HCT116 (cell line): ENCODE data around the gene PAK1.
A peak's percentile ranks its signal among the peaks of the same experiment; 100 is the strongest.

ENCODE experiments used
- CTCF ChIP-seq, 3 experiments: fragments of 200-600 bp in 1 of 3; sonication (generic) in 1 of 3; IDR thresholded peaks in 2 of 3; conservative IDR thresholded peaks in 1 of 3; 2 replicates each; pipeline ENCODE4 v1.5.1; 2012 to 2017; ENCODE audit warnings: low read depth in 2 of 3, low read length in 2 of 3, antibody characterized with exemption in 1 of 3, borderline replicate concordance in 1 of 3, control low read depth in 1 of 3, mild to moderate bottlenecking in 1 of 3, mixed read lengths in 1 of 3, mixed run types in 1 of 3, moderate library complexity in 1 of 3; ENCODE audit not compliant: insufficient read depth in 1 of 3
- EGR1 ChIP-seq: IDR thresholded peaks from 2 replicates; pipeline ENCODE4 v1.6.1; 2012; ENCODE audit warnings: low read depth
- ELF1 ChIP-seq: IDR thresholded peaks from 2 replicates; pipeline ENCODE4 v1.6.1; 2012; ENCODE audit warnings: low read depth, borderline replicate concordance
- EZH2 ChIP-seq: fragments of 200-600 bp; sonication (generic); IDR thresholded peaks from 2 replicates; pipeline ENCODE4 v1.6.1; 2017; ENCODE audit warnings: antibody characterized with exemption, mixed run types
- EZH2phosphoT487 ChIP-seq: fragments of 200-600 bp; IDR thresholded peaks from 2 replicates; pipeline ENCODE4 v1.6.1; 2018; ENCODE audit warnings: antibody characterized with exemption, borderline replicate concordance
- JUND ChIP-seq: IDR thresholded peaks from 2 replicates; pipeline ENCODE4 v1.6.1; 2012
- POLR2A ChIP-seq: IDR thresholded peaks from 2 replicates; pipeline ENCODE4 v1.7.0; 2011; ENCODE audit warnings: borderline replicate concordance; ENCODE audit not compliant: insufficient read depth, insufficient read length; ENCODE audit errors: extremely low read depth
- POLR2AphosphoS5 ChIP-seq: IDR thresholded peaks from 2 replicates; pipeline ENCODE4 v1.6.1; 2011; ENCODE audit warnings: mild to moderate bottlenecking, low read depth, low read length, moderate library complexity
- SIN3A ChIP-seq: IDR thresholded peaks from 2 replicates; pipeline ENCODE4 v1.6.1; 2012; ENCODE audit warnings: low read depth

- TF ChIP-seq EZH2 (no peak), CTCF (IDR thresholded peaks at IDR 0.05 in 2 of 3, conservative IDR thresholded peaks at IDR 0.05 in 1 of 3; ENCODE audit: borderline replicate concordance in 1 of 3, insufficient read depth in 1 of 3, low read depth in 2 of 3, low read length in 2 of 3) (0 out of 6 replicates have a peak, but pooled peaks of 1 of the 3 experiments have one; percentile 16), POLR2A (no peak), SIN3A (no peak), ELF1 (no peak), EGR1 (peak; percentile 91), EZH2phosphoT487 (no peak), JUND (peak; percentile 57; the same call in 1 of the 2 replicates), POLR2AphosphoS5 (peak; percentile 37)
Measured at GRCh38 chr11:77473801-77474683, at the start of gene PAK1.
